Measurements from ENCODE around the gene MAPK8IP1.
"Not testable (repeated sequence)": the region's sequence is repeated elsewhere in the genome, so short reads cannot be mapped to it uniquely, and the experiment has no call there.

The MAPK8IP1 gene

DNA sequence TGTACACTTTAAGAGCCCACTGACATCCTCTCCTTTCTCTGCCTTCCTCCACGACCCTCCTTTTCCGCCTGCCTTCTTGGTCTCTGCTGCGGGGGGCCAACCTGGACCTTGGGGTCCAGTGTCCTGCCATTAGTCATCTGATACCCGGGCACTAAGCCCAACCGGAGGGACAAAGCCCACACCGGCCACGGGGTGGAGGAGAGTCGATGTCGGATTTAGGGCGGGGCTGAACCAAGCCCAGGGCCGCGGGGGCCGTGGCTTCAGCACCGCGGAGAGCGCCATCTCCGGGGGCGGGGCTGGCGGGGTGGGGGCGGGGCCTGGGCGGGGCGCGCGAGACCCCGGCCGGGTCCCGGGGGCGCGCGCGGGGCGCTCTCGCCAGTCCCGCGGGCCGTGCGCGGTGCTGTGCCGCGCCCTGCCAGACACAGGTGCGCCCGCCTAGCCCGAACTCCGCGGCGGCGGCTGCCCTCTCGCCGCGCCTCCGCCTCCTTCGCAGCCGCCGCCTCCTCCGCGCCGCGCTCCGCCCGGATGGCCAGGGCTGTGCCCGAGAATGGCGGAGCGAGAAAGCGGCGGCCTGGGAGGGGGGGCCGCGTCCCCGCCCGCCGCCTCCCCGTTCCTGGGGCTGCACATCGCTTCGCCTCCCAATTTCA is at the start of gene MAPK8IP1:
Gene MAPK8IP1, plus strand, starts transcription at position 378 of the 647 bp plus-strand sequence. Its CDS starts 170 bp downstream, at position 548.
- peak in 1 of 2 donors; percentile 58 for DNase-seq

DNA sequence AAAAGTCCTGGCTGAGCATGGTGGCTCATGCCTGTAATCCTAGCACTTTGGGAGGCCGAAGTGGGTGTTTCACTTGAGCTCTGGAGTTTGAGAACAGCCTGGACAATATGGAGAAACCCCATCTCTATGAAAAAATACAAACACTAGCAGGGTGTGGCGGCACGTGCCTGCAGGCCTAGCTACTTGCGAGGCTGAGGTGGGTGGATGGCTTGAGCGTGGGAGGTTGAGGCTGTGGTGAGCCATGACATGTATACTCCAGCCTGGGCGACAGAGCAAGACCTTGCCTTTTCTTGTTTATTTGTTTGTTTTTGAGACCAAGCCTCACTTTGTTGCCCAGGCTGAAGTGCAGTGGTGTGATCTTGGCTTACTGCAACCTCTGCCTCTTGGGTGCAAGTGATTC is 46.2 kb upstream of the MAPK8IP1 start:
- DNase-seq, result no peak

DNA sequence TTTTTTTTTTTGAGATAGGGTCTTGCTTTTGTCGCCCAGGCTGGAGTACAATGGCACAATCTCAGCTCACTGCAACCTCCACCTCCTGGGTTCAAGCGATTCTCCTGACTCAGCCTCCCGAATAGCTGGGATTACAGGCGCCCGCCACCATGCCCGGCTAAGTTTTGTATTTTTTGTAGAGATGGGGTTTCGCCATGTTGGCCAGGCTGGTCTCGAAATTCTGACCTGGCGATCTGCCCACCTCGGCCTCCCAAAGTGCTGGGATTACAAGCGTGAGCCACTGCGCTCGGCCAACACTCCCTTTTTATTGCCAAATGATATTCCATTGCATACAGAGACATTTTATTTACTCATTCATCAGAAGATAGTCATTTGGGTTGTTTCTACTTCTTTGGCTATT is 45.2 kb upstream of the MAPK8IP1 start:
- DNase-seq, result not testable (repeated sequence)

DNA sequence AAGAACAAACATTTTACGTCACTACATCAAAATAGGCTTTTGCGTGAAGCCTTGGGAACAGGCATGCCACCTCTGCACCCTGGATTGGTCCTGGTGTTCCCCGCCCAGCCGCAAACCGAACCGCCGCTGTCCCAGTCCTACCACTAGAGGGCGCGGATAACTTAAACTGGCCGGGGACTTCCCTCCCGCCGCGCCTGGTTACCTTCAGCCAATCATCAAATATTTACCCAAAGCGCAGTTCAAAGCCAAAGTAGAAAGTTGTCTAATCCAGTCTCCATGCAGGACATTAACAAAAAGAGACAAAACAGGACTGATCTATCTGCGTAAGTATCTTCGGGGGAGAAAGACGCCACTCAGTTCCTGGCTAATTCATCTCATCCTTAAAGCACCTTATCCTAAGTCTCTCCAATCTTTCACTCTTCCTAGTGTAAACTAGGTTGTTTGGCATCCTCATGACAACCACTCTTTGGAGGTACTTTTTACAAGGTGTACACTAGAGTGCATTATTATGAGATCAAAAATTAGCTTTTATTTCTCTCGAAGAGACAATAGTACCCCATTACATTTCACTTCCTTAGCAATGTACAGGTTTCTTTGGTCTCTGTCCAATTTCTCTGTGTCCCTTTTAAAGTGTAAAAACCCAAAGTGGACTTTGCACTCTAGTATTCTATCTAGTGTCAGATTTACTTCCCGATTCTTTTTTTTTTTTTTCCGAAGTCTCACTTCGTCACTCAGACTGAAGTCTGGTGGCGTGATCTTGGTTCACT is 42.1 kb upstream of the MAPK8IP1 start:
- peak; percentile 77 to 97 for DNase-seq

DNA sequence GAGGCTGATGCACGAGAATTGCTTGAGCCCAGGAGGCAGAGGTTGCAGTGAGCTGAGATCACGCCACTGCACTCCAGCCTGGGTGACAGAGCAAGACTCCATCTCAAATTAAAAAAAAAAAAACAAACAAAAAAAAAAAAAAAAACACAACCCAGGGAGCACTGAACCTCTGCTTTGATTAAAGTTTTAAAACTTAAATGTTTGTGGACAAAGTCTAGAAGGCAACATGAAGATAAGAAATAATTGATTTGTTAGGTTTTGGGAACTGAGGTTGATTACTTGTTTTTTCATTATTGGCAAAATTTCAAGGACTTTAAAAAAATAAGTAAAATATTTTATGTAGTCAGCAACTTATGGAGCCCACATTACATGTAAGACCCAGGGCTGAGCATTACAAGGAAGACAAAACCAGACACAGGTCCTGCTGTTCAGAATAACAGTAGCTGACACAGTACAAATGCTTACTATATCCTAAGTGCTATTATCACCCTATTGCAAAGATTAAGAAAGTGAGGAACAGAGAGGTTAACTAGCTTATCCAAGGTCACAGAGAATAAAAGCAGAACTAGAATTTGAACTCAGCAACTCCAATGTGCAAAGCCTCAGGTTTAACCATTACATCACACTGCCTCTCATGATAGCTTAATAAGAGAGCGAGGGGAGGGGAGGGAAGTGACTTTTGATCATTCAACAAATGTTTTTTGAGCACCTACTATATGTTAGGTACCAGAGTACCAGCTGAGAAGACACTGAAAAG is 40.5 kb upstream of the MAPK8IP1 start:
- peak; percentile 10 to 43 for DNase-seq

DNA sequence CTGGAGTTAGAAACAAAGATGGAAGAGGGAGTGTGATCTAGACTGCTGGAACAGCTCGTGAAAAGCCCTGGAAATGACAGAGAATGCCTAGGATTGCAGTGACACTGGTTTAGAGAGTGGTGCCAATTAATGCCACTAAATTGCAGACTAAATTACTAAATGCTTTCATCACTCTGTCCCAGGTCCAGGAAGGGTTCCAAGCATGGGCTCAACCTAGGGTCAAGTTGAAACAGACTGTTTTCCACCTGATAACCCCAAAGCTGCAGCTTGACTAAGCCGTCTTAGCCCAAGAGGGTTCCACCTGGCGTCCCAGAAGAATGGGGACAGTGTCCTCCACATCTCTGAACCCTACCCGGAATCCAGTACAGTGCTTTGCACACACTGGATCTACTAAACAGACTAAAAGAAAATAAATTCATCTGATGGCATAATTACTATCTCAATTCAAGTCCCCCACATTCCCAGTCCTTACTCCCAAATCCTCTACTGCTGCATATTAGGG is 39.2 kb upstream of the MAPK8IP1 start:
- no peak for DNase-seq

DNA sequence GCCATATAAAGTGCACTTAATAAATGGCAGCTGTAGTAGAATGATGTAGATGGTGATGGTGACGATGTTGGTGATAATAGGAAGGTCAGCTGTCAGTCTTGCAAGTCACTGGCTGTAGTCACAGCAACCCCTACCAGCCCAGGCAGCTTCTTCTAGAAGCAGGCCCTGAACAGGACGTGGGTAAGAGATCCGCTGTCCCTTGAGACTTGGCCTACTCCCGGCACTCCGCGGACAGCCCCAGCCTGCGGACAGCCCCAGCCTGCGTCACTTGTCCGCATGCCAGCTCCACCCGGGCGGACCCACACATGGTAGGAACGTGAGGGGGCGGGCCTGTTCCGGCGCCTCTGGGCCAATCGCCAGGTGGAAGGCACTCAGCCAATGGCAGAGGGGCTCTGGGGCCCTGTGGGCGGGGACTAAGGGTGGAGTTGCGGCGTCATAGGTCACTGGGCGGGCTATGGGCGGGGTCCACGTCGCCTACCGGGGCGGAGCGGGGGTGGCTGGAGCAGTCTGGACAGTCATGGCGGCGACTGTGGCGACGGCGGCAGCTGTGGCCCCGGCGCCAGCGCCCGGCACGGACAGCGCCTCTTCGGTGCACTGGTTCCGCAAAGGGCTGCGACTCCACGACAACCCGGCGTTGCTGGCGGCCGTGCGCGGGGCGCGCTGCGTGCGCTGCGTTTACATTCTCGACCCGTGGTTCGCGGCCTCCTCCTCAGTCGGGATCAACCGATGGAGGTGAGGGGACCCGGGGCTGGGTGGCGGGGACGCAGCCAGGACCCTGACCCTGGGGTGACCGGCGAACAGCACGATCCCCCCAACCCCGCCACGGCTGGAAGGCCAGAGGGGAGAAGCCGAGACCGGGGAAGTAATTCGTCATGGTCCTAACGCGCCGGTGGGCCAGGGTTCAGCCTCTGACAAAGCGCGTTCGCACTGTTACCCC is 38.2 kb upstream of the MAPK8IP1 start, which contains the start of gene CRY2:
Gene CRY2, plus strand, starts transcription at position 502 of the 937 bp plus-strand sequence. Its CDS starts 16 bp downstream, at position 518.
- peak; percentile 99 to 100 for DNase-seq

DNA sequence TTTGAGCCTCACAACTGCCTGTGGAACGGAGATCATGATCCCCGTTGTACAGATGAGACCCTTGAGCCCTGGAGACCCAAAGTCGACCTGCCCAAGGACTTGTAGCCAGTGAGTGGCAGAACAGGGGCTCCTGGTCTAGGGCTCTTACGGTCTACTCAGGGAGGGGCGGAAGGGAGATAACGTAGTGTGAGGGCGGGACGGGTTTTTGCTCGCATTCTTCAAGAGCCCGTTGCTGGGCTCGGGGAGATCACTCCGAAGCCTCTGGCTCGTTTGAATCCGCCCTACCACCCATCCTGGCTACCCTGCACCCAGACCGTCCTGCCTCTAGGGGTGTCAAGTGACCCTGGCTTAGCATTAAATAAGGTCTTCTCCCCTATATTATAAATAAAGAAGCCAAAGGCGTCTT is 37.5 kb upstream of the MAPK8IP1 start:
- DNase-seq, result peak; percentile 36 to 53

DNA sequence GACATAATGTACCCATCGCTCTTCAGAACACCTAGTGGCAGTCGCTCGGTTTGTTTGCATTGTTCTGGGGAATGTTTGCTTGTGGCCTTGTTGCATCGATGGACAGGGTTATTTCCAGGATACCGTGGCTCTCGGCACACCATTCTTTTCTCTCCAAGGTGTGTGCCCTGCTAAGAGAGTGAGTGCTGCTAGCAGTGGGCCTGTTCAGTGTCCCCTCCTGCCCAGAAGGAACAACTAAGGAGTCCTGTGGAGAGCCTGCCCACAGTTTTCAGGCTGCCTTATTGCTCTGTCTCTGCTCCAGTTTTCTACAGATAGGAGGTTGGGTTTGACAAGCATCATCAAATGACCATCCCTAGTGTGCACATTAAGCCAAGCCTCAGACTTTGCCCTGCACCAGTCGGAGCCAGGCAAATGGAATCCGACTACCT is 36.8 kb upstream of the MAPK8IP1 start:
- no peak for DNase-seq

DNA sequence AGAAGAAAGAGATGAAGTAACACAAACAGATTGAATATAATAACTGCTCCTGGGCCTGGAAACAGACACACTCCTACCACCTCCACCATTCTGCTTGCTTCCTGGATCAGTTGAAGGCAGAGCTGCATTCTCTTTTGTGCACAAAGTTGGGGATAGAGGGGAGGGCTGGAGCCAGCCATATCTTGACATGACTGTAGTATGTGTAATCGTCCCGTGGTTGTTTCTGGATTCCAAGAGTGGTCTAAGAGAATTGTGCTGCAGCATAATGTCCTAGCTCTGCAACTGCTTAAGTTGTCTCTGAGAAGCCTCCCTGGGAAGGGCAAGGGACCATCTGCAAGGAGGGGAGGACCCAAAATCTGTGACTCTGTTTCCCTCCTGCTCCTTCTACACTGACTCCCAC is 35.0 kb upstream of the MAPK8IP1 start:
- DNase-seq, result no peak

DNA sequence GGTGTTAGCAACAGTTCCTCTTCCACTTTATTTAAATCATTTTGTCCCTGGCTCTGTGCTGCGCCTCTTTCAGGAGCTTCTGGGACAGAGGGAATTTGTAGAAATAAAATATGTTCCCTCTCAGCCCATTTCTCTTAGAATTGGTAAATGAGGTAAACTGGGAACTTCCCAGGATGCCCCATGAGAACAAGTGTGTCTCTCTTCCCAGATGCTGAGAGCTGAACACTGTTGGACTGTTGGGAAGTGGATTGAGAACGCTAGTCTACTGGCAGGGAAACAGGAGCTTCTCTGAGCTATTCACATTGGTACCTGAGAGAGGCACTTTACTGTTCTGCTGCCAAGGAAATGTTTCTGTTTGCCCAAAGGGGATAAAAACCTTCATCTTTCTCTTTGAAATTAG is 34.2 kb upstream of the MAPK8IP1 start:
- peak; percentile 7 to 21 for DNase-seq

DNA sequence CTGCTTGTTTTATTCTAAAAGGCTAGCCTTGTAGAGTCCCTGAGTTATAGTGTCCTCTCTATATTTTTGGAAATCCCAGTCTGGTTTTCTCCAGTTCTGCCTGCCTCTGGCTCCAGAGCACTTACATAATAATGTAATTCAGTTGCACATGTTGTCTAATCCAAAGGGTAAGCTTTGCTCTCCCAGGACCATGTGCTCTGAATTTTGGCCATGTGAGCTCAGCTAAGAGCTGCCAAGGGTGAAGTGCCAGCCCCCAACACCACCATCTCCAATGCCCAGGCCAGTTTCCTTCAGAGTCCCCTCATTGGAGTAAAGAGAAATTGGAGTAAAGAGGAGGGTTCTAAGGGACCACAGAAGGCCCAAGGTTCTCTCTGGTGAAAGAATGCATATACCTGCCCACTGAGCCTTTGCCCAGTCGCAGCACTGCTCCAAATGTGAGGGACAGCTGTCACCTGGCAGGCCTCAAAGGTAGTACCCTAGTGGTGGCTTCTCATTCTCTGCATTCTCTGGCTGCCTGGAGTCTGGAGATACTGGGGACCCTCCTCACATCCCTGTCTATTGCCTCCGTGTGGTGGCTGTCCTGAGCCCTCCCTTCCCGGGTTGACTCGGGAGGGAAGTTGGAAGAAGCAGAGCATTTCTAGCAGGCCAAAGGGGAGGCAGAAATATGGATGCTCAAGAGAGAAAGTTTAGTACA is 33.3 kb upstream of the MAPK8IP1 start:
- peak in 1 of 2 donors; percentile 41 for DNase-seq

DNA sequence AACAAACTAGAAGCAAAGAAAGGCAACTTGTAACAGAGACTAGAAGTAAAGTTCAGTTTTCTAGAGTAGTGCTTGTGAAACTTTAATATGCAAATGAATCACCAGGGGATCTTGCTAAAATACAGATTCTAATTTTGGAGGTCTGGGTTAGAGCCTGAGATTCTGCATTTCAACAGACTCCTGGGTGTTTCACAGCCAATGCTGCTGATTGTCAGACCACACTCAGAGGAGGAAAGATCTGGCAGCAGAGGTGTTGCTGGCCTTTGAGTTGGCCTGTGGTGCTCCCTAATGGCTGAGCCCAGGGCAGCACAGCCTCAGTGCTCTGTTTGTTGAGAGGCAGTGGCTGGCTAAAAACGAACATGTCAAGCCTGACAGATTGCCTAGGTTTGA is 32.7 kb upstream of the MAPK8IP1 start:
- peak; percentile 4 to 48 for DNase-seq

DNA sequence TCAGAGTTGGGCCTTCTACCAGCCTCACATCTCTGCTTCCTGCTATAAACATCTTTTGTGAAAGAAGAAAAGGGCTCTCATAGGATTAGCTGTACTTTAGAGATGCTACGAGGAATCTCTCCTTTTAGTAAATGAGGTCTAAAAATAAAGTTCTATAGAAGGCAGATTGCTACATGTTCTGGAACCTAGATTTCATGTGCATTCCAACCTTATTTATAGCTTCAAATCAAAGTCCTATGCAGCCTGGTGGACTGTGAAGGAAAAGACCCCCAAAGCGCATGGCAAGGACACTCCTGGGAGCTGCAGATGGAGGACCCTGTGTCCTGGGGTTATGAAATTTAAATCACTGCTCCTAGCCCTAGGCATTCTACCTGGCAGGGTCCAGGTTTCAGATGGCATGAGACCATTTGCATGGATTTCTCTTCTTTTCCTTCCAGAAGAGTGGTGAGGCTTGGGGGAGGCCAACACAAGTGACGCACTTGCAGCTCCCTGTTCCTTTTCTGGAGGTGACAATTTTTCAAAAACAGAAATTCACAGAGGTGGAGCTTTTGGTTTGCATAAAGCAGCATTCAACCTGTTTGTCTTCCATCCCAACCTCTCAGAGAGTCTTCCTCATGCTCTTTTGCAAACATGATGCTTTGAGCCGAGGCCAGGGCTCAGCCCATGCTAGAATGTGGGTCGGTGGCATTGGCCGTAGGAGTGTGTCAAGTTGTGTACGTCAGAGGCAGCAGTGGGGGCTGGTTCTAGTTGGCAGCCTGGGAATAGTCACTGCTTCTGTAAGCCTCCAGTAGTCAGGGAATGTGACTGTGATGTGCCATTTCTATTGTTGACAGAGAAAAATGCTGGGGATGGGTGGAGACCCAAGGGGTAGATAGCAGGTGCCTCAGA is 31.9 kb upstream of the MAPK8IP1 start:
- no peak for DNase-seq

DNA sequence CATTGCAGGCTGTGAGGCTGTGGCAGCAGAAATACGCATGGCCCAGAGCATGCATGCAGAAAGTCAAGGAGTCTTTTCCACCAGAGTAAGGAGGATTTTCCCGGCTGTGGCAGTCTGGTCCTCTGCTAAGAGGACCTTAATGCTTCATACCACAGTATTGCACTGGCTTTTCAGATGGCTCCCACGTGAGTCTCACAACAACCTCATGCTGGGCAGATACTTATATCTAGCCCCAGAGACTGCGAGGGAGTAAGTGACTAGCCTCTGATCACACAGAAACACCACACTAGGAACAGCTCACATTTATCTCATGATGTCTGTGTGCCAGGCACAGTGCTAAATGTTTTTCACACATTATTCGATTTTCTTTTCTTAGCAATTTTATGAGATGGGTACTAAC is 30.1 kb upstream of the MAPK8IP1 start:
- no peak for DNase-seq

DNA sequence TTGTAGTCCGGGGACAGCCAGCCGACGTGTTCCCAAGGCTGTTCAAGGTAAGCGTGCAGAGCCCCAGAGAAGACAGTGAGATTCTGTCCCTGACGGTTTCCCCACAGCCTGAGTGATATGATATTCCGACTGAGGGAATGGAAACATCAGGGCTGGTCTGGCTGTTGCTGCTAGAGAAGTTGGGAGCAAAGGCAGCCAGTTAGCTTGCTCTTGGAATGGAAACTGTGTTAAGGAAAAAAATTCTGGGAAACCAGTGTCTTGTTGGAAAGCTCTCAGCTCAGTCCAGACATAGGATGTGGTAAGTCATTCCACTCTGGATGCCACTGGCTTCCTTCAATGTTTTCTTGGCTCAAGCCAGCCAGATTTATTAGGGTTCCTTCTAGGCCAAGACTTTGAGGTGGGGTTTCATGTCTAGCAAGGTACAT is 29.4 kb upstream of the MAPK8IP1 start:
- no peak for DNase-seq

DNA sequence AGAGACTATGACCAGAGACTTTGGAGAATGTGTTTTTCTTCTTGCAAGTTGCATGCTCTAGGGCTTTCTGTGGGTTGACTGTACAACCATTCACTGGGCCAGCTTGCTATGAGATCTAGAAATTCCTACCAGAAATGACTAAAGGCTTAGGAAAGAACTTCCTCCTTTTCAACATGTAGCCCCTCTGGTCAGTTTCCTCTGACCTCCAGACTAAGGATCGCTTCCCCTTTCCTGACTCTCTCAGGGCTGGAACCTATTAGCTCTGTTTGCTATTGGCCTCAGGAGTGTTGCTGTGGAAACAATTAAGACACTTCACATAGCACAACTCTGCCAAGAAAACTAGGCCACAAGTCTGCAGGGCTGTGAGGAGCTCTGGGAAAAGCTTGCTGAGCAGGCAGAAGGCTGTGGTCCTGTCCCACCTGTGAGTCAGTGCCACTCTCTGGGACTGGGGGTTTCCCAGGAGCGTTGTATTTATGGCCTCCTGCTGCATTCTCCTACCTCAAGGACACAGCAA is 27.4 kb upstream of the MAPK8IP1 start:
- DNase-seq, result peak; percentile 43 to 88

DNA sequence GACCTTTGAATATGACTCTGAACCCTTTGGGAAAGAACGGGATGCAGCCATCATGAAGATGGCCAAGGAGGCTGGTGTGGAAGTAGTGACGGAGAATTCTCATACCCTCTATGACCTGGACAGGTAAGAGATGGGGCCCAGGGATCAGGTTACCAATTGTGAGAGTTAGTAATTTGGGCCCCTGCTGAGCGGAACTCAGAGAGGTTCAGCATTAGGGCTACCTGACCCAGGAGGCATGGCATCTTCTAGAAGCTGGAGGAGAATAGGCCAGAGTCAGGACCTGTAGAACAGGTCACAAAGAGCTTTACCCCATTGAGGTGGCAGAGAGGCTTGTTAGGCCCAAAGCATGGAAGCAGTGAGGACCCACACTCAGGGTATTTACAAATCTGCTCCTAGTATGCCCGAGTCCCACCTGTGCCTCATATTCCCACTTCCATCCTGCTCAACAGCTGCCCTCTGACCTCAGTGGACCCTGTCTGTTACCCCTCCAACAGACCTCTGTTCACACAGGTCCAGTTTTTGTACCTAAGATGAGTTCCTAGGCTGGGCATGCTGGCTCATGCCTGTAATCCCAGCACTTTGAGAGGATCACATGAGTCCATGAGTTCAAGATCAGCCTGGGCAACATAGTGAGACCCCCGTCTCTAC is 26.6 kb upstream of the MAPK8IP1 start:
- no peak for DNase-seq

DNA sequence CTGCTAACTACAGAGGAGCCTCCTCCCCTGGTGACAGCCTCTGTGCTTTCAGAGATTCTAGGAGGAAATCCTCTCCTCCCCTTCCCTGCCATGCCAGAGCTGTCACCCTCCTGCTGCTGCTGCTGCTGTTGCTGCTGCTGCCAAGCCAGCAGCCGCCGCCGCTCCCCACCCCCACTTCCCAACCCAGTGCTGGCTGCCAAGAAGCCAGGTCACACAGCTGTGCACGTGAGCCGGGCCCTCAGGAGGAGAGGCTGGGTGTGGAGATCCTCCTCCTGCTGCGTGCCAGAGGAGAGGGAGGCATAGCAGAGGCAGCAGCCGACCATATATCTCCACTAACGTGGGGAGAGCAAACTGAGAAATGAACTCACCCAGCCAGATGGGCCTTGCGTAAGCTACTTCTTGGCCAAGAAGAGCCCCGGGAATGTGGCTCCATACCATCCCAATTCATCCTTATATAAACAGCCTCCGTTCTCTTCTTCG is 25.8 kb upstream of the MAPK8IP1 start:
- DNase-seq, result no peak
